GM18867 (cell line): Measurements from ENCODE around the gene TOLLIP.
"Not testable (repeated sequence)": the region's sequence is repeated elsewhere in the genome, so short reads cannot be mapped to it uniquely, and the experiment has no call there.

Source experiments
- ATAC-seq: cut with Tn5 transposase; IDR thresholded peaks from one replicate; pipeline ENCODE4 v1.9.1; 2021; ENCODE audit warnings: mild to moderate bottlenecking, moderate library complexity; ENCODE audit not compliant: unreplicated experiment

Gene TOLLIP

DNA sequence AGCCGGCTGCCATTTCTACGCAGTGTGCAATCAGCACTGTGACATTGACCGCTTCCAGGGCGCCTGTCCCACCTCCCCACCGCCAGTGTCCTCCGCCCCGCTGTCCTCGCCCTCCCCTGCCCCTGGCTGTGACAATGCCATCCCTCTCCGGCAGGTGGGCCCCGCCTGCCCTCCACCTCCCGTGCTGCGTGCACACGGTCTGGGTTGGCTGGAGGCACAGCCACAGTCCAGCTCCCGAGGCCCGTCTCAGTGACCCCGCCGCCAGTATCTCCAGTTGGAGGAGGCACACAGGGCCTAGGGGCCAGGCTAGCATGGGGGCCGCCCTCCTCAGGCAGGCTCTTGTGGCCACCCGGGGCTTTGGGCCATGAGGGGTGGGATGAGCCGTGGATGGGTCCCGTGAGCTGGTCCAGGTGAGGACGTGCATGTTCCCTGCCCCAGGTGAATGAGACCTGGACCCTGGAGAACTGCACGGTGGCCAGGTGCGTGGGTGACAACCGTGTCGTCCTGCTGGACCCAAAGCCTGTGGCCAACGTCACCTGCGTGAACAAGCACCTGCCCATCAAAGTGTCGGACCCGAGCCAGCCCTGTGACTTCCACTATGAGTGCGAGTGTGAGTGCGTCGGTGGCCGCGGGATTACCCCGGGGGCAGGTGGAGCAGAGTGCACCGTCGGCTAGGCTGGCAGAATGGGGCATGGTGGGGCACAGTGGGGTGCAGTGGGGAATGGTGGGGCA lies 56.9 kb downstream of the TOLLIP start:
- no peak for ATAC-seq

GRCh38 chr11:1251236-1251770 lies 58.1 kb downstream of the TOLLIP start:
- no peak for ATAC-seq

- ATAC-seq, result not testable (repeated sequence)
These were observed 59.0 kb downstream of the TOLLIP start for GRCh38 chr11:1250411-1250810.

DNA sequence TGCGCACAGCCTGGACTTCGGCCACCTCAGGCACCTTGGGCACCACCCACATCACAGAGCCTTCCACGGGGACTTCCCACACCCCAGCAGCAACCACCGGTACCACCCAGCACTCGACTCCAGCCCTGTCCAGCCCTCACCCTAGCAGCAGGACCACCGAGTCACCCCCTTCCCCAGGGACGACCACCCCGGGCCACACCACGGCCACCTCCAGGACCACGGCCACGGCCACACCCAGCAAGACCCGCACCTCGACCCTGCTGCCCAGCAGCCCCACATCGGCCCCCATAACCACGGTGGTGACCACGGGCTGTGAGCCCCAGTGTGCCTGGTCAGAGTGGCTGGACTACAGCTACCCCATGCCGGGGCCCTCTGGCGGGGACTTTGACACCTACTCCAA lies 60.5 kb downstream of the TOLLIP start:
- not testable (repeated sequence) for ATAC-seq

DNA sequence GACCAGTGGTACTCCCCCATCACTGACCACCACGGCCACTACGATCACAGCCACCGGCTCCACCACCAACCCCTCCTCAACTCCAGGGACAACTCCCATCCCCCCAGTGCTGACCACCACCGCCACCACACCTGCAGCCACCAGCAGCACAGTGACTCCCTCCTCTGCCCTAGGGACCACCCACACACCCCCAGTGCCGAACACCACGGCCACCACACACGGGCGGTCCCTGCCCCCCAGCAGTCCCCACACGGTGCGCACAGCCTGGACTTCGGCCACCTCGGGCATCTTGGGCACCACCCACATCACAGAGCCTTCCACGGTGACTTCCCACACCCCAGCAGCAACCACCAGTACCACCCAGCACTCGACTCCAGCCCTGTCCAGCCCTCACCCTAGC lies 62.4 kb downstream of the TOLLIP start:
- ATAC-seq, result not testable (repeated sequence)

DNA sequence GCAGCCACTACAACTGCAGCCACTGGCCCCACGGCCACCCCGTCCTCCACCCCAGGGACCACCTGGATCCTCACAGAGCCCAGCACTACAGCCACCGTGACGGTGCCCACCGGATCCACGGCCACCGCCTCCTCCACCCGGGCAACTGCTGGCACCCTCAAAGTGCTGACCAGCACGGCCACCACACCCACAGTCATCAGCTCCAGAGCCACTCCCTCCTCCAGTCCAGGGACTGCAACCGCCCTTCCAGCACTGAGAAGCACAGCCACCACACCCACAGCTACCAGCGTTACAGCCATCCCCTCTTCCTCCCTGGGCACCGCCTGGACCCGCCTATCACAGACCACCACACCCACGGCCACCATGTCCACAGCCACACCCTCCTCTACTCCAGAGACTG lies 63.1 kb downstream of the TOLLIP start:
- not testable (repeated sequence) for ATAC-seq

GRCh38 chr11:1245717-1246116 lies 63.7 kb downstream of the TOLLIP start:
- ATAC-seq, result not testable (repeated sequence)

GRCh38 chr11:1244557-1244956 lies 64.9 kb downstream of the TOLLIP start:
- not testable (repeated sequence) for ATAC-seq

GRCh38 chr11:1243521-1243920 lies 65.9 kb downstream of the TOLLIP start:
- ATAC-seq, result not testable (repeated sequence)

- not testable (repeated sequence) for ATAC-seq
These were observed 66.7 kb downstream of the TOLLIP start for GRCh38 chr11:1242751-1243150.

GRCh38 chr11:1242289-1242688 lies 67.1 kb downstream of the TOLLIP start:
- ATAC-seq, result no peak

DNA sequence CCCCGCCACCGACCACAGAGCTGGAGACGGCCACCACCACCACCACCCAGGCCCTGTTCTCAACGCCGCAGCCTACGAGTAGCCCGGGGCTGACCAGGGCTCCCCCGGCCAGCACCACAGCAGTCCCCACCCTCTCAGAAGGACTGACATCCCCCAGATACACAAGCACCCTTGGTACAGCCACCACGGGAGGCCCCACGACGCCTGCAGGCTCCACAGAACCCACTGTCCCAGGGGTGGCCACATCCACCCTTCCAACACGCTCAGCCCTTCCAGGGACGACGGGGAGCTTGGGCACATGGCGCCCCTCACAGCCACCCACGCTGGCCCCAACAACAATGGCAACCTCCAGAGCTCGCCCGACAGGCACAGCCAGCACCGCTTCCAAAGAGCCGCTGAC lies 67.7 kb downstream of the TOLLIP start:
- ATAC-seq, result no peak

DNA sequence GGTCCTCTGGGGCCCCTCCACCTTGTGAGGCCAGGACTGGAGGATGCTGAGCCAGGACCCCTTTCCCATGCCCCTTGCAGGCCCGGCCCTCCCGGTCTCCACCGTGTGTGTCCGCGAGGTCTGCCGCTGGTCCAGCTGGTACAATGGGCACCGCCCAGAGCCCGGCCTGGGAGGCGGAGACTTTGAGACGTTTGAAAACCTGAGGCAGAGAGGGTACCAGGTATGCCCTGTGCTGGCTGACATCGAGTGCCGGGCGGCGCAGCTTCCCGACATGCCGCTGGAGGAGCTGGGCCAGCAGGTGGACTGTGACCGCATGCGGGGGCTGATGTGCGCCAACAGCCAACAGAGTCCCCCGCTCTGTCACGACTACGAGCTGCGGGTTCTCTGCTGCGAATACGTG lies 68.7 kb downstream of the TOLLIP start:
- no peak for ATAC-seq

GRCh38 chr11:1239596-1240205 lies 69.7 kb downstream of the TOLLIP start:
- ATAC-seq, result no peak

DNA sequence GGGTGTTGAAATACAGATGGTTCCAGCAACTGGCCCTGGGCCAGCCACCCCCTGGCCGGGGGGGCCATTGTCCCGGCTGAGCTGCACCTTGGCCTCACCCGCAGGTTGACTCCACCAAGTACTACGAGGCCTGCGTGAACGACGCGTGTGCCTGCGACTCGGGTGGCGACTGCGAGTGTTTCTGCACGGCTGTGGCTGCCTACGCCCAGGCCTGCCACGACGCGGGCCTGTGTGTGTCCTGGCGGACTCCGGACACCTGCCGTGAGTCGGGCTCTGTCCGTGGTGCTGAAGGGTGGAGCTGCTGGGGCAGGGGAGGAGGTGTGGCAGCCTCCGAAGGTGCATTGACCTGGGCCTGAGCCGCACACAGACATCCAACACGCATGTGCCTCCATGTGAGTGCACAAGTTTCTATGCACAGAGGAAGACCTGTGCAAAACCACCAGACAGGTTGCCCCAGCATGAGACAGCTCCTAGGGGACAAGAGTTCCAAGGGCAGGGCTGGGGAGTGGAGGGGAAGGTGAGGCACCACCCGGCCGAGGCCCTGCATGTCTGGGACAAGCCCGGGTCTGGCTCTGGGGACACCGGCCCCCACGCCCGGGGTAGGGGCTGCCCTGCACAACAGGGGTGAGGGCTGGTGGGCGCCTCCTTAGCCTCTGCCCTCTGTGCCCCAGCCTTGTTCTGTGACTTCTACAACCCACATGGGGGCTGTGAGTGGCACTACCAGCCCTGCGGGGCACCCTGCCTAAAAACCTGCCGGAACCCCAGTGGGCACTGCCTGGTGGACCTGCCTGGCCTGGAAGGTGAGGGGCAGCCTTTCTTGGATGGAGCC lies 70.5 kb downstream of the TOLLIP start:
- no peak for ATAC-seq

- ATAC-seq, result no peak
These were observed 71.6 kb downstream of the TOLLIP start for GRCh38 chr11:1237851-1238250.

- no peak for ATAC-seq
These were observed 72.3 kb downstream of the TOLLIP start for GRCh38 chr11:1237128-1237580.

DNA sequence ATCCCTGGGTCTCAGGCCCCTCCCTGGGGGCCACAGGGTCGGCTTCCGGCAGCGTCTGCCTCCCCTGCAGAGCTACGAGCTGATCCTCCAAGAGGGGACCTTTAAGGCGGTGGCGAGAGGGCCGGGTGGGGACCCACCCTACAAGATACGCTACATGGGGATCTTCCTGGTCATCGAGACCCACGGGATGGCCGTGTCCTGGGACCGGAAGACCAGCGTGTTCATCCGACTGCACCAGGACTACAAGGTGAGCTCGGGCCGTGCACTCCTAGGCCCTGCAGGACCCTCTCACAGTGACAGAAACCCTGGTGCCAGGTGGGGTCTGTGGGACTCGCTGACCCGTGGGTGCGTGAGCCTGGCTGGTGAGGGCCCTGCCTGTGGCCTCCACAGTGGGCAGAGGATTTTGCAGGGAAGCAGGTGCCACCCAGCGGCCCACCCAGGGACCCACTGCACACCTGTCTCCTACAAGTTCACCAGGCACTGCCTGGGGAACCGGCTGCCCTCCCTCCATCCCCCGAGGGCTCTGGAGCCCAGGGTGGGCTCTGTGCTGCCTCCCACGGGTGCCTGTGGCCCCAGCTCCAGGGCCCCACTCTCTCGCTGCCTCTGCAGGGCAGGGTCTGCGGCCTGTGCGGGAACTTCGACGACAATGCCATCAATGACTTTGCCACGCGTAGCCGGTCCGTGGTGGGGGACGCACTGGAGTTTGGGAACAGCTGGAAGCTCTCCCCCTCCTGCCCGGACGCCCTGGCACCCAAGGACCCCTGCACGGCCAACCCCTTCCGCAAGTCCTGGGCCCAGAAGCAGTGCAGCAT lies 72.9 kb downstream of the TOLLIP start:
- ATAC-seq, result no peak

DNA sequence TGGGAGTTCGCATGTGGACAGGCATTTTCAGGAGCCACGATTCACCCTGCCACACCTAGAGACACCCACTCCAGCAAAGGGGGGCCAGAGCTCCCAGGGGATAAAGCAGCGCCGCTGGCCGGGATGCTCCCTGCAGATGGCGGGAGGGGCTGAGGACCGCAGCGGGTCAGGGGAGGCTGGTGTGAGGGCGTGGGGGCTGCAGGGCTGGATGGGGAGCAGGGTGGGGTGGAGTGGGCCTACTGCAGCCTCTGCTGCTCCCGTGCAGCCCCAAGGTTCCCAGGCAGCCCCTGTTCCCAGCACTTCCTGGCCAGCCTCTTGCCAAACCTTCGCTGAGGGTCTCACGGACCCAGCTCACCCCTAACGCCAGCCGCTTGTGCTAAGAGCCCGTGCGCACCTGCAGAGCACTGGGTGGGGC lies 73.5 kb downstream of the TOLLIP start:
- ATAC-seq, result no peak

DNA sequence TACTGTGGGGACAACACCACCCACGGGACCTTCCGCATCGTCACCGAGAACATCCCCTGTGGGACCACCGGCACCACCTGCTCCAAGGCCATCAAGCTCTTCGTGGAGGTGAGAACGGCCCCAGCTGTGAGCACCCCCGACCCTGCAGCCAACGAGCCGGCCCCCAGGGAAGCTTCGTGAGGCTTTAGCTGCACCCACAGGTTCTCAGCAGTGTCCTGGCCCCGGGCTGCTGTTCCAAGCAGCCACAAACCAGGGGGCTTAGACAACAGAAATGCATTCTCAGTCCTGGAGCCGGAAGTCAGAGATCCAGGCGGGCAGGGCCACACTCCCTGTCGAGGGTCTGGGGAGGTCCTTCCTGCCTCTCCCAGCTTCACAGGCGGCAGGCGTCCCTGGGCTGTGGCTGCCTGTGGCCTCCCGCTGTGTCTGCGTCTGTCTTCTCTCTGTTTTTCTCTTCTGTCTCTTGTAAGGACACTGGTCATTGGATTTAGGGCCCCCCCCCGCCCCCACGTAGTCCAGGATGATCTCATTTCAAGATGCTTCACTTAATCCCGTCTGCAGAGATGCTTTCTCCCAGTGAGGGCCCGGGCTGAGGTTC lies 74.0 kb downstream of the TOLLIP start:
- ATAC-seq, result no peak
